Right lobe of liver (tissue), 4 donors: ENCODE results near the gene ZNF282.

Experiments used
- POLR2A ChIP-seq: fragments of 450-650 bp; IDR thresholded peaks from one replicate; pipeline ENCODE4 v1.6.1; 2017; ENCODE audit warnings: antibody characterized with exemption, mild to moderate bottlenecking
- TF ChIP-seq, protein P1 (sequence below), 4 donors: fragments of 200-600 bp in 3 of 4; fragments of 450-650 bp in 1 of 4; IDR thresholded peaks; one replicate each; pipeline versions ENCODE4 v1.5.1 to v1.8.0; 2016 to 2022; ENCODE audit warnings: antibody characterized with exemption in 4 of 4, mild to moderate bottlenecking in 2 of 4
- donor health status: DM: no; HTN: no; CAD: no.
- donor health status: DM: no; HTN: no; CAD: no.
- donor health status: DM: no; HTN: yes; CAD: no.

DNA sequence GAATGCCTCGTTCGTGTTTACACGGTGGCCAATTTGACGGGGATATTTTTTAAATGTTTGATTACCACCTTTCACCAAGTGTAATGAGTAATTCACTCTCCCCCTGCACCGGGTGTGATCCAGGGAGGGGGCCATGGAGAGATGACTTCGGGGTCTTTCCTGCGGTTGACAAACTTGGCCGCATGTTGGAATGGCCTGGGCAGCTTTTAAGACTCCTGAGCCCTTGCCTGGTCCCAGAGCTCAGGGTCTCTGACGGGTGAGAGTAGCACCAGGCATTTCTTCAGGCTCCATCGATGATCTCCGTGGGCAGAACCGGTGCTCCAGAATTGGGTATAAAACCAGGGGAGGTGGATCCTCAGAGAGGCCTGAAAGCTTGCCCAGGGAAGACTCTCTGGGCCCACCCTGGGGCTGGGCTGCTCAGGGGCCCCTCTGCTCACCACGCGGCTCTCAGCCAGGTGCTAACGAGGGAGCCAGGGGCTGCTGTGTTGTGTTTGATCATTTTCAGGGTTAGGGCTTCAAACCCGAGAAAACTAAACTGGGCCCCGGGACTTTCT is 882 bp downstream of the ZNF282 start:
- TF ChIP-seq POLR2A: no peak
- TF ChIP-seq, protein P1, sequence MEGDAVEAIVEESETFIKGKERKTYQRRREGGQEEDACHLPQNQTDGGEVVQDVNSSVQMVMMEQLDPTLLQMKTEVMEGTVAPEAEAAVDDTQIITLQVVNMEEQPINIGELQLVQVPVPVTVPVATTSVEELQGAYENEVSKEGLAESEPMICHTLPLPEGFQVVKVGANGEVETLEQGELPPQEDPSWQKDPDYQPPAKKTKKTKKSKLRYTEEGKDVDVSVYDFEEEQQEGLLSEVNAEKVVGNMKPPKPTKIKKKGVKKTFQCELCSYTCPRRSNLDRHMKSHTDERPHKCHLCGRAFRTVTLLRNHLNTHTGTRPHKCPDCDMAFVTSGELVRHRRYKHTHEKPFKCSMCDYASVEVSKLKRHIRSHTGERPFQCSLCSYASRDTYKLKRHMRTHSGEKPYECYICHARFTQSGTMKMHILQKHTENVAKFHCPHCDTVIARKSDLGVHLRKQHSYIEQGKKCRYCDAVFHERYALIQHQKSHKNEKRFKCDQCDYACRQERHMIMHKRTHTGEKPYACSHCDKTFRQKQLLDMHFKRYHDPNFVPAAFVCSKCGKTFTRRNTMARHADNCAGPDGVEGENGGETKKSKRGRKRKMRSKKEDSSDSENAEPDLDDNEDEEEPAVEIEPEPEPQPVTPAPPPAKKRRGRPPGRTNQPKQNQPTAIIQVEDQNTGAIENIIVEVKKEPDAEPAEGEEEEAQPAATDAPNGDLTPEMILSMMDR (IDR thresholded peaks at IDR 0.05): no peak
